Measurements from ENCODE around the gene ATP13A2.
"Not testable (repeated sequence)": the region's sequence is repeated elsewhere in the genome, so short reads cannot be mapped to it uniquely, and the experiment has no call there.

The ATP13A2 gene

DNA sequence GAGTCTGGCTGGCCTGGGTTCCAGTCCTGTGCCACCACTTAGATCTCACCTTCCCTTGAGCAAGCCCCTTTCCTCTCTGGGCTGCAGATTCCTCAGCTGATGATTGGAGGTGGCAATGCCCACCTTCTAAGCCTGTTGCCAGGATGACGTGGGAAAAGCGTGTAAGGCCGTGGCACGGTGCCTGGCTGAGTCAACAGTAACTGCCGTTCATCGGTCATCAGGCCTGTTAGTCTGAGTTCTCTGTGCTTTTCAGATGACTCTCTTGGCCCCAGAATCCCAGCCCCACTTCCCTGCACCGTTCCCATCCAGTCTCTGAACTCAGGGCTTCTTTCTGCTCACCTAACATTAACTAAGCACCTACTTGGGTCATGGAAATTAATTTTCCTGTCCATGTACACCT is 62.7 kb downstream of the ATP13A2 start:
- DNase-seq, result peak; percentile 67

DNA sequence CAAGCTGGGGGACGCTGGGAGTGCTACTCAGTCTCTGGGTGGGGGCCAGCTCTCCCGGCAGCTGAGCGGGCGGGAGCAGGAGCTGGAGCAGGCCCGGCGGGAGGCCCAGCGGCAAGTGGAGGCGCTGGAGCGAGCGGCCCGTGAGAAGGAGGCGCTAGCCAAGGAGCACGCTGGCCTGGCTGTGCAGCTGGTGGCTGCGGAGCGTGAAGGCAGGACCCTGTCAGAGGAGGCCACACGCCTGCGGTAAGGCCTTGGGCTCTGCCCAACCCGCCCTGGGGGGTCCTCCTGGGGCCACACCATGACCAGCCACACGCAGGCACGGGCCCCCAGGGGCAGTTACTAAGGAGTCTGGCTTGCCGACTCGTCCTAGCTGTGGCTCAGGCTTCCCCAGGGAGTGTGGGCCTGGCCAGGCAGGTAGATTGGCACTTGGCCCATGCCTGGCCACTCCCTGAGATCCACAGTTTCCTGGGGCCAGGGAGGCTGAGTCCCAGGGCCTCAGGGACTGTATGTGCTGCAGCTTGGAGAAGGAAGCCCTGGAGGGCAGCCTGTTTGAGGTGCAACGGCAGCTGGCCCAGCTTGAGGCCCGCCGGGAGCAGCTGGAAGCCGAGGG is 63.3 kb downstream of the ATP13A2 start:
- peak; percentile 100 for DNase-seq

GRCh38 chr1:16946646-16947045 is 65.1 kb downstream of the ATP13A2 start:
- DNase-seq, result no peak

- not testable (repeated sequence) for DNase-seq
Measured at GRCh38 chr1:16946185-16946584, 65.5 kb downstream of the ATP13A2 start.

DNA sequence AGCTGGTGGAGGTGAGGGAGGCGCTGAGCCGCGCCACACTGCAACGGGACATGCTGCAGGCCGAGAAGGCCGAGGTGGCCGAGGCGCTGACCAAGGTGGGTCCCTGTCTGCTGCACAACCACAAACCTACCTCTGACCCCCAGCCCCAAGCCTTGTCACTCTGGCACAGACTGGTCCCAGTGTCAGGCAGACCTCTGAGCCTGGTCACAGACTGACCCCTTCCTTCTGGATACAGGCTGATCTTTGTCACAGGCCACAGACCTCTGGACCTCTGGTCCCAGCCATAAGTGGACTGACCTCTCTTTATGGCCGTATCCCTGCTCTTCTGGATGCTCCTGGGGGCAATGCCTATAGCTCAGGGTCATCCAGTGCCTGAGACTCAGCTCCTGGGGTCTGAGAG is 66.2 kb downstream of the ATP13A2 start:
- DNase-seq, result not testable (repeated sequence)

DNA sequence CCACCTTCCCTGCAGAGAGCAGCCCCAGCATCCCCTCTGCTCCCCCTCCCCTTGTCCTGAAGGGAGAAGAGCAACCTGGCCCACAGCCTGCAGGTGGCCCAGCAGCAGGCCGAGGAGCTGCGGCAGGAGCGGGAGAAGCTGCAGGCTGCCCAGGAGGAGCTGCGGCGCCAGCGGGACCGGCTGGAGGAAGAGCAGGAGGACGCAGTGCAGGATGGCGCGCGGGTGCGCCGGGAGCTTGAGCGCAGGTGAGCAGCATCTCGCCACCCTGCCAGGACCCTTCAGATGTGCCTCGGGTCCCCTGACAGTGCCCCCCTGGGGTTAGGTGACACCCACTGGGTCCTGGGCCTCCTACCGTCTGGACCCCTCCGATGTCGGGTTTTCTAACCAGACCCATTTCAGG is 67.7 kb downstream of the ATP13A2 start:
- DNase-seq, result no peak

DNA sequence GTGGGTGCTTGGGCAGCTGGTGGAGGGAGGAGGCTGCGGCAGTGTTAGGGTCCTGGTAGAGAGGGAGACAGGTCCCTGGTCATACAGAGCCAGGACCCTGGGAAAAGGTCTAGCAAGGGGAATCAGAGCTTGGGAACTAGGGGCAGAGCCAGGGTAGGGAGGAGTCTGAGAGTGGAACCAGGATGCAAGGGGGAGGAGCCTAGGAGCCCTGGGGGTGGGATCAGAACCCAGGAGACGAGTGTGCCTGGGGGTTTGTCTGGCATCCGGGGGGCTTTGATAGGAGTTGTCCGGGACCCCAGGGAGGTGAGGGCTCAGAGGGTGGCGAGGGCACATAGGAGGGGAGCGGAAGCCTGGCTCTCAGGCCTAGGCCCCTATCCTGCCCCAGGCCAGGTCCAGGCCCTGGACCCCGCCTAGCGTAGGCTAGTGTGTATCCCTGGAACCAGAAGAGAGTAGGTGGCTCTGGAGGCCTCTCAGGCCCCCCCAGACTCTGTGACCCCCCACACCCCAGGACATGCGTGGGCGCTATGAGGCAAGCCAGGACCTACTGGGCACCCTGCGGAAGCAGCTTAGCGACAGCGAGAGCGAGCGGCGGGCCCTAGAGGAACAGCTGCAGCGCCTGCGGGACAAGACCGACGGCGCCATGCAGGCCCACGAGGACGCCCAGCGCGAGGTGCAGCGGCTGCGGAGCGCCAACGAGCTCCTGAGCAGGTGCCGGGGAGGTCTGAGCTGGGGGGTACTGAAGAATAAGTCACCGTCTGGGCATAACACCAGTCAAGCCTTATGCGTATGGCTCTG is 72.1 kb downstream of the ATP13A2 start:
- not testable (repeated sequence) for DNase-seq

GRCh38 chr1:16938351-16939321 is 73.1 kb downstream of the ATP13A2 start:
- no peak for DNase-seq

DNA sequence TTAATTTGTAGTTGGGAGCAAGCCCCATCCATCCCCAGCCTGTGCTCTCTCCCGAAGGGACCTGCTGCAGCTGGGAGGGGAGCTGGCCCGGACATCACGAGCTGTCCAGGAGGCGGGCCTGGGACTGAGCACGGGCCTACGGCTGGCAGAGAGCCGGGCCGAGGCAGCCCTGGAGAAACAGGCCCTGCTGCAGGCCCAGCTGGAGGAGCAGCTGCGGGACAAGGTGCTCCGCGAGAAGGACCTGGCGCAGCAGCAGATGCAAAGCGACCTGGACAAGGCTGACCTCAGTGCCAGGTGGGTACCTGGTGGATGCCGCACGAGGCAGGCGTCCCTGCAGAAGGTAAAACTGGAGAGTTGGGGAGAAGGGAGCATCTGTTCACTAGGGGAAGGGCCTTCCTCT is 75.1 kb downstream of the ATP13A2 start:
- not testable (repeated sequence) for DNase-seq

Data from DMS79 (cell line).